K562 (cell line): ENCODE data around the gene TYW1. TPM values are rescaled to one million over a fixed set of nuclear protein-coding genes. Genes with fewer than 3 reads are reported as not detected.
"Not testable (repeated sequence)": the region's sequence is repeated elsewhere in the genome, so short reads cannot be mapped to it uniquely, and the experiment has no call there.

Source experiments
- ATAC-seq: fragments of 200-7000 bp; cut with Tn5 transposase; 3 replicates; pipeline ENCODE4 v1.9.1; 2020; ENCODE audit warnings: moderate library complexity
- BruUV-seq: library from RNA; stranded (reverse); fragments of 400-500 nt; replicated peaks from 2 replicates; lab custom pipeline; 2021; lab: Mats Ljungman, UMichigan
- CTCF ChIA-PET: fragments of 300-600 bp; formaldehyde crosslinking; extraction: SDS; loops from one replicate; lab custom pipeline; 2021; ENCODE audit warnings: low intra/inter-chr PET ratio; lab: Yijun Ruan, JAX
- POLR2A ChIA-PET: fragments of 300-600, 350-650 bp; sonication (Branson Sonifier 250); formaldehyde crosslinking; extraction: SDS; loops from one replicate; lab custom pipeline; 2021; ENCODE audit warnings: antibody characterized with exemption, inconsistent platforms; lab: Yijun Ruan, JAX
- DNase-seq, 4 experiments: peaks; one replicate each; pipeline versions ENCODE4 v3.0.0 to v3.0.0-alpha.2; 2011 to 2018; ENCODE audit warnings: low spot score in 3 of 4, mixed read lengths in 3 of 4; ENCODE audit errors: extremely low read depth in 1 of 4
- FAIRE-seq: peaks from 2 replicates; lab custom pipeline; 2011; peaks lifted over from hg19 to GRCh38; lab: Jason Lieb, UNC
- H2AFZ ChIP-seq: 2 replicates; pipeline ENCODE4 v1.6.0; 2011; ENCODE audit warnings: low read depth, low read length, control low read depth, inconsistent platforms
- H3K27ac ChIP-seq: fragments of 200-600 bp; 3 replicates; pipeline ENCODE4 v1.8.0; 2011; ENCODE audit warnings: low read depth, mild to moderate bottlenecking, control low read depth, inconsistent platforms, low read length, moderate library complexity, mixed read lengths; ENCODE audit errors: extremely low read depth
- H3K27me3 ChIP-seq, 2 experiments: fragments of 300-600 bp in 1 of 2; 2 replicates in 1 of 2; 3 replicates in 1 of 2; pipeline versions ENCODE4 v1.6.0 to v1.8.0; 2011; ENCODE audit warnings: inconsistent platforms in 2 of 2, low read length in 2 of 2, mild to moderate bottlenecking in 1 of 2, mixed read lengths in 1 of 2, moderate library complexity in 1 of 2; ENCODE audit not compliant: control insufficient read depth in 2 of 2, insufficient read depth in 2 of 2
- H3K36me3 ChIP-seq: fragments of 300-600 bp; 3 replicates; pipeline ENCODE4 v1.8.0; 2011; ENCODE audit warnings: mild to moderate bottlenecking, low read length, inconsistent platforms; ENCODE audit not compliant: control insufficient read depth, insufficient read depth
- H3K4me1 ChIP-seq, 2 experiments: fragments of 200-600 bp in 1 of 2; replicated peaks in 1 of 2; 2 replicates in 1 of 2; 3 replicates in 1 of 2; pipeline versions ENCODE4 v1.5.1 to v1.8.0; 2011; ENCODE audit warnings: inconsistent platforms in 2 of 2, low read length in 2 of 2, mild to moderate bottlenecking in 1 of 2, mixed read lengths in 1 of 2, moderate library complexity in 1 of 2; ENCODE audit not compliant: control insufficient read depth in 2 of 2, insufficient read depth in 2 of 2
- H3K4me2 ChIP-seq: 2 replicates; pipeline ENCODE4 v1.6.1; 2011; ENCODE audit warnings: low read length, control low read depth, inconsistent platforms, mixed read lengths; ENCODE audit not compliant: insufficient read depth
- H3K4me3 ChIP-seq: fragments of 200-600 bp; sonication (generic), shearing (Covaris generic); 2 replicates; pipeline ENCODE4 v1.5.1; 2016; ENCODE audit warnings: control low read depth, inconsistent platforms
- H3K79me2 ChIP-seq: fragments of 200-600 bp; 3 replicates; pipeline ENCODE4 v1.8.0; 2011; ENCODE audit warnings: low read length, inconsistent platforms; ENCODE audit not compliant: control insufficient read depth, insufficient read depth
- H3K9ac ChIP-seq, 2 experiments: 2 replicates each; pipeline versions ENCODE4 v1.6.0 to v1.6.1; 2011; ENCODE audit warnings: low read depth in 2 of 2, low read length in 2 of 2, control low read depth in 1 of 2, inconsistent platforms in 1 of 2, mild to moderate bottlenecking in 1 of 2, mixed read lengths in 1 of 2; ENCODE audit not compliant: insufficient read depth in 1 of 2
- H3K9me1 ChIP-seq: one replicate; pipeline ENCODE4 v1.6.0; 2011; ENCODE audit warnings: inconsistent platforms, mild to moderate bottlenecking, low read length, moderate library complexity; ENCODE audit not compliant: control insufficient read depth, insufficient read depth
- H3K9me3 ChIP-seq: replicated peaks from 2 replicates; pipeline ENCODE4 v1.5.1; 2011; ENCODE audit warnings: low read depth, low read length, inconsistent platforms; ENCODE audit not compliant: control insufficient read depth, insufficient read depth
- H4K20me1 ChIP-seq: replicated peaks from 2 replicates; pipeline ENCODE4 v1.6.1; 2011; ENCODE audit warnings: low read length, inconsistent platforms, mixed read lengths; ENCODE audit not compliant: control insufficient read depth, insufficient read depth
- WGBS: fragments of 100-300 bp; shearing (Covaris generic); methylation state at CpG from one replicate; pipeline ENCODE4 v1.1.6; 2016; ENCODE audit warnings: low coverage, mixed read lengths; ENCODE audit not compliant: insufficient coverage; ENCODE audit errors: missing lambda C conversion rate; 5-methylcytosine and 5-hydroxymethylcytosine counted together
- in situ Hi-C: fragments of 300-500 bp; cut with MboI; formaldehyde crosslinking; loops from 4 replicates; pipeline ENCODE4 v1.15.0; 2018; ENCODE audit warnings: inconsistent platforms, mixed read lengths
- intact Hi-C: fragments of 100-400 bp; cut with micrococcal nuclease; formaldehyde crosslinking; loops from 2 replicates; pipeline ENCODE4 v1.14.2; 2022
- polyA plus RNA-seq, 8 experiments: library from polyadenylated mRNA; depleted of rRNA in 4 of 8; stranded (reverse) in 5 of 8; unstranded in 3 of 8; fragments of >200 nt; fragmentation: Nextera tagmentation in 2 of 8; fragmentation: Illumina TruSeq in 1 of 8; extraction: Ambion mirVana in 2 of 8; extraction: Trizol in 1 of 8; gene quantifications; 2 replicates each; pipeline versions ENCODE4 v1.2.1 to v1.2.3, GENCODE V29; 2011 to 2014; ENCODE audit warnings: inconsistent platforms in 1 of 8, missing spikeins in 1 of 8
- total RNA-seq, 7 experiments: library from RNA; depleted of rRNA in 6 of 7; stranded (reverse); fragments of >200 nt in 6 of 7; fragmentation: Illumina TruSeq in 2 of 7; extraction: Trizol in 2 of 7; gene quantifications; 2 replicates each; pipeline versions ENCODE4 v1.2.1 to v1.2.3, GENCODE V29; 2011 to 2021; ENCODE audit warnings: low replicate concordance in 1 of 7

The TYW1 gene
- total and polyA plus RNA-seq, 9 of the 15 experiments (the other 6 are each of a cell fraction or from before 2014, with no cell fraction given) = 17.4 to 32.0 (median 26.2) TPM

DNA sequence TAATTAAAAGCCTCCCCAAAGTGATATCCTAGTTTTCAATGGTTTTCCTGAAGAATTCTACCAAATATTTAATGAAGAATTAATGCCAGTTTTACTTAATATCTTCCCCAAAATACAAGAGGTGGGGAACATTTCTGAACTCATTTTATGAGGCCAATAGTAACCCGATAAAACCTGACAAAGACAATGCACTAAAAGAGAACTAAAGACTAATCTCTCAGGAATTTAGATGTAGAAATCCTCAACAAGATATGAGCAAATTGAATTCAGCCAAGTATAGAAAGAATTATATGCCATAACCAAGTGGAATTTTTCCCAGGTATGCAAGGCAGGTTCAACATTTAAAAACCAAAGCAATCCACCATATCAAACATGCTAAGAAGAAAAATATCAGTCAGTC lies 66.2 kb downstream of the TYW1 start:
- H3K79me2 ChIP-seq, BruUV-seq, H2AFZ ChIP-seq, POLR2A ChIA-PET, CTCF ChIA-PET, intact Hi-C loops, H3K9me1 ChIP-seq, H3K4me3 ChIP-seq, H3K4me2 ChIP-seq, H4K20me1 ChIP-seq, in situ Hi-C loops, H3K27ac ChIP-seq, H3K4me1 ChIP-seq, ATAC-seq, H3K9me3 ChIP-seq, FAIRE-seq, H3K27me3 ChIP-seq, DNase-seq, H3K9ac ChIP-seq: not testable (repeated sequence)
- H3K36me3 ChIP-seq = peaks cover 32% of the 10 kb centered on the region
- 83% methylated on average over 1 of the region's 1 CpG for WGBS

DNA sequence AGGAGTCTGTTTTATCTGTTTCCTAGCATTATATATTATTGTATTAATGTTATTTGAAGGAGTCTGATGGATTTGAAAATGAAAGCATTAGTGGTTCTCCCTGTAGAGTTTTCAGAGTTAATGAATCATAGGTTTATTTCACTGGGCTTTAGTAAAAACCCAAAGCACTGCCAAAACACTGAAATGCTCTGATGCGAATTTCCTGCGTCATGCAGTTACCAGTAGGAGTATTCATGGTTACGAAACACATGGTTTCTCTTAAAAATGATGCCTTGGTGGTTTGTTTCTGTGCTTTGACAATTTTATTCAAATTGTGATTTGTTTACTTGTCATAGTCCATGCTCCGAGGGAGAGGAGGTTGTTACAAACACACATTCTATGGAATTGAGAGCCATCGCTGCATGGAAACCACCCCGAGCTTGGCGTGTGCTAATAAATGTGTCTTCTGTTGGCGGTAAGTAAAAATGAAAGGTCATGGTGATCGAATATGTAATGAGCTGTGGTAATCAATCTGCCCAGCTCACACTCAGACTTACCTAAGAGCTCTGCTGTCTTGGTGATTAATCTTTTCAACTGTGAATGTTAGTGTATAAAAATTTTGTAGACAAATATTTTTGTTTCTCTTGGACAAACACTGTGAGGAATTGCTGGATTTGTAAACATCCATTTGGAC lies 70.5 kb downstream of the TYW1 start:
- H3K4me1 ChIP-seq, H3K4me3 ChIP-seq, H3K9me1 ChIP-seq, BruUV-seq, ATAC-seq, H3K79me2 ChIP-seq, H3K9me3 ChIP-seq, POLR2A ChIA-PET, H3K9ac ChIP-seq, DNase-seq, in situ Hi-C loops, H4K20me1 ChIP-seq, intact Hi-C loops, CTCF ChIA-PET, H3K27ac ChIP-seq, H2AFZ ChIP-seq, FAIRE-seq, H3K4me2 ChIP-seq, H3K27me3 ChIP-seq: not testable (repeated sequence)
- H3K36me3 ChIP-seq = peaks cover 36% of the 10 kb centered on the region
- WGBS = 96% methylated on average over 9 of the region's 9 CpGs
